ENCODE data around the gene TMEM253. TPM values are rescaled to one million over a fixed set of nuclear protein-coding genes. Genes with fewer than 3 reads are reported as not detected.

The TMEM253 gene
- total RNA-seq, 1 experiment from 2014 or later, result 0.59 TPM

- no peak overlapping the region for H3K4me3 ChIP-seq (replicated peaks in 1 of 2; ENCODE audit: low read depth in 1 of 2, low read length in 2 of 2)
- no peaks in the 10 kb centered on the region for H3K9me3 ChIP-seq (ENCODE audit: control insufficient read depth in 1 of 2, insufficient read depth in 1 of 2, low read depth in 1 of 2, low read length in 2 of 2)
- H3K79me2 ChIP-seq (ENCODE audit: insufficient read depth, low read length), result no peaks in the 10 kb centered on the region
- intact Hi-C loops (cut with micrococcal nuclease), result no loop called here
- TF ChIP-seq EZH2phosphoT487 (IDR thresholded peaks at IDR 0.05; ENCODE audit: borderline replicate concordance) (no peak), ATF3 (IDR thresholded peaks at IDR 0.05) (no peak), ZFX (IDR thresholded peaks at IDR 0.05) (no peak), MAX (IDR thresholded peaks at IDR 0.05) (no peak)
- no peaks in the 10 kb centered on the region for H4K20me1 ChIP-seq (ENCODE audit: insufficient read depth)
- no peaks in the 10 kb centered on the region for H3K9me2 ChIP-seq (ENCODE audit: insufficient read depth)
- no peak overlapping the region for H3K9ac ChIP-seq (ENCODE audit: low read length)
- POLR2A ChIA-PET, result no interaction called here
- RAD21 ChIA-PET (ENCODE audit: low non-redundant PET in 1 of 2, low total read pairs in 2 of 2, uncharacterized antibody in 2 of 2, unreplicated experiment in 2 of 2), result no interaction called here
- H3K27ac ChIP-seq (ENCODE audit: low read depth, low read length), result no peak overlapping the region
- no peak overlapping the region for H2AFZ ChIP-seq (ENCODE audit: low read depth, low read length, poor library complexity, severe bottlenecking)
- no peak overlapping the region for H3K4me2 ChIP-seq (ENCODE audit: low read length)
- no peaks in the 10 kb centered on the region for H3K4me1 ChIP-seq (ENCODE audit: control insufficient read depth in 1 of 2, insufficient read depth in 2 of 2, low read length in 2 of 2)
- BruUV-seq (replicated peaks), result no TSS peak
- CTCF ChIA-PET, result no interaction called here
- no peak for DNase-seq (ENCODE audit: low read depth, low spot score)
- no peak for ATAC-seq
- H3K36me3 ChIP-seq (ENCODE audit: control insufficient read depth in 1 of 2, insufficient read depth in 2 of 2, low read length in 2 of 2), result no peaks in the 10 kb centered on the region
- H3K27me3 ChIP-seq (ENCODE audit: insufficient read depth, low read length), result peaks cover 5% of the 10 kb centered on the region
Observed at GRCh38 chr14:21060614-21061346, 40.1 kb upstream of the TMEM253 start.

DNA sequence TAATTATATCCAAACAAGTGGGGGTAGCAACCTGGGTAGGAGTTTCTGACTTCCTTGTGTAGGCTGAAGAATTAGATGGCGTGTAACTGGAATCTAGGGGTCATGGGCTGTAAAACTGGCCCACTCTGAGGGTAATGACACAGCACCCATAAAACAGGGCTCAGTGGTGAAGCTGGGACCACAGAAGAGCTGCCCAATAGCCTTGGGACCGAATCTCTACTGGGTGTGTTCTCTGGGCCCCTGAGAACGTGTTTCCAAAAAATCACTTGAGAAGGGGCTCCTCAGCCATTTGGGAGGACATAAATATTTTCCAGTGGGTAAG lies 39.6 kb upstream of the TMEM253 start:
- Histone ChIP-seq H3K27me3 (ENCODE audit: insufficient read depth, low read length) (peaks cover 5% of the 10 kb centered on the region), H3K79me2 (ENCODE audit: insufficient read depth, low read length) (no peaks in the 10 kb centered on the region), H3K9ac (ENCODE audit: low read length) (no peak overlapping the region), H3K4me3 (replicated peaks in 1 of 2; ENCODE audit: low read depth in 1 of 2, low read length in 2 of 2) (no peak overlapping the region), H3K9me2 (ENCODE audit: insufficient read depth) (no peaks in the 10 kb centered on the region), H3K27ac (ENCODE audit: low read depth, low read length) (no peak overlapping the region), H3K36me3 (ENCODE audit: control insufficient read depth in 1 of 2, insufficient read depth in 2 of 2, low read length in 2 of 2) (no peaks in the 10 kb centered on the region), H3K4me2 (ENCODE audit: low read length) (no peak overlapping the region), H4K20me1 (ENCODE audit: insufficient read depth) (no peaks in the 10 kb centered on the region), H2AFZ (ENCODE audit: low read depth, low read length, poor library complexity, severe bottlenecking) (no peak overlapping the region), H3K4me1 (ENCODE audit: control insufficient read depth in 1 of 2, insufficient read depth in 2 of 2, low read length in 2 of 2) (no peaks in the 10 kb centered on the region), H3K9me3 (ENCODE audit: control insufficient read depth in 1 of 2, insufficient read depth in 1 of 2, low read depth in 1 of 2, low read length in 2 of 2) (no peaks in the 10 kb centered on the region)
- TF ChIP-seq SRF (IDR thresholded peaks at IDR 0.05; ENCODE audit: low read depth) (no peak), CTCF (IDR thresholded peaks at IDR 0.05 in 2 of 3, conservative IDR thresholded peaks at IDR 0.05 in 1 of 3; ENCODE audit: borderline replicate concordance in 1 of 3, insufficient read depth in 1 of 3, low read depth in 2 of 3, low read length in 2 of 3) (no peak), POLR2A (IDR thresholded peaks at IDR 0.05; ENCODE audit: borderline replicate concordance, extremely low read depth, insufficient read depth, insufficient read length) (no peak)
- TF ChIP-seq, protein P1, sequence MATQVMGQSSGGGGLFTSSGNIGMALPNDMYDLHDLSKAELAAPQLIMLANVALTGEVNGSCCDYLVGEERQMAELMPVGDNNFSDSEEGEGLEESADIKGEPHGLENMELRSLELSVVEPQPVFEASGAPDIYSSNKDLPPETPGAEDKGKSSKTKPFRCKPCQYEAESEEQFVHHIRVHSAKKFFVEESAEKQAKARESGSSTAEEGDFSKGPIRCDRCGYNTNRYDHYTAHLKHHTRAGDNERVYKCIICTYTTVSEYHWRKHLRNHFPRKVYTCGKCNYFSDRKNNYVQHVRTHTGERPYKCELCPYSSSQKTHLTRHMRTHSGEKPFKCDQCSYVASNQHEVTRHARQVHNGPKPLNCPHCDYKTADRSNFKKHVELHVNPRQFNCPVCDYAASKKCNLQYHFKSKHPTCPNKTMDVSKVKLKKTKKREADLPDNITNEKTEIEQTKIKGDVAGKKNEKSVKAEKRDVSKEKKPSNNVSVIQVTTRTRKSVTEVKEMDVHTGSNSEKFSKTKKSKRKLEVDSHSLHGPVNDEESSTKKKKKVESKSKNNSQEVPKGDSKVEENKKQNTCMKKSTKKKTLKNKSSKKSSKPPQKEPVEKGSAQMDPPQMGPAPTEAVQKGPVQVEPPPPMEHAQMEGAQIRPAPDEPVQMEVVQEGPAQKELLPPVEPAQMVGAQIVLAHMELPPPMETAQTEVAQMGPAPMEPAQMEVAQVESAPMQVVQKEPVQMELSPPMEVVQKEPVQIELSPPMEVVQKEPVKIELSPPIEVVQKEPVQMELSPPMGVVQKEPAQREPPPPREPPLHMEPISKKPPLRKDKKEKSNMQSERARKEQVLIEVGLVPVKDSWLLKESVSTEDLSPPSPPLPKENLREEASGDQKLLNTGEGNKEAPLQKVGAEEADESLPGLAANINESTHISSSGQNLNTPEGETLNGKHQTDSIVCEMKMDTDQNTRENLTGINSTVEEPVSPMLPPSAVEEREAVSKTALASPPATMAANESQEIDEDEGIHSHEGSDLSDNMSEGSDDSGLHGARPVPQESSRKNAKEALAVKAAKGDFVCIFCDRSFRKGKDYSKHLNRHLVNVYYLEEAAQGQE (IDR thresholded peaks at IDR 0.05; ENCODE audit: low read depth), result no peak
- POLR2A ChIA-PET, result no interaction called here
- ATAC-seq (no peak), DNase-seq (ENCODE audit: low read depth, low spot score) (no peak)
- BruUV-seq (replicated peaks), result no TSS peak
- CTCF ChIA-PET, result interaction anchor here (1.5 kb wide), 1 partner anchor 47 kb away, joined by 4 read pairs; no protein-coding TSS in a partner anchor
- intact Hi-C loops (cut with micrococcal nuclease), result no loop called here
- RAD21 ChIA-PET (ENCODE audit: low non-redundant PET in 1 of 2, low total read pairs in 2 of 2, uncharacterized antibody in 2 of 2, unreplicated experiment in 2 of 2), result no interaction called here
